Measurements from ENCODE around the gene ASCL2. TPM values are rescaled to one million over a fixed set of nuclear protein-coding genes. Genes with fewer than 3 reads are reported as not detected.

Gene ASCL2
- total and polyA plus RNA-seq, 2 donors (not counting 3 experiments of a cell fraction or from before 2014, with no cell fraction given) = not detected

GRCh38 chr11:2318123-2318522, 47.7 kb upstream of the ASCL2 start:
- CTCF ChIA-PET = no interaction called here
- H3K4me2 ChIP-seq (ENCODE audit: insufficient read depth, low read length) = no peak overlapping the region
- POLR2A ChIA-PET = no interaction called here
- H3K9me3 ChIP-seq (replicated peaks; ENCODE audit: control insufficient read depth, insufficient read depth, low read length) = no peaks in the 10 kb centered on the region
- no peak for FAIRE-seq
- no peaks in the 10 kb centered on the region for H3K79me2 ChIP-seq (ENCODE audit: control insufficient read depth, insufficient read depth, low read length)
- no peaks in the 10 kb centered on the region for H3K27me3 ChIP-seq (ENCODE audit: control insufficient read depth in 2 of 2, insufficient read depth in 2 of 2, low read length in 2 of 2)
- intact Hi-C loops (cut with micrococcal nuclease) = no loop called here
- dilution Hi-C loops (cut with MboI; ENCODE audit: extremely low pct_ligation_motif_present, low sequenced_read_pairs) = no loop called here
- no peak for DNase-seq (ENCODE audit: low read depth, low spot score)
- H3K4me3 ChIP-seq (replicated peaks in 1 of 3; ENCODE audit: insufficient read depth in 1 of 3, low read depth in 1 of 3, low read length in 3 of 3) = no peak overlapping the region
- no peak for TF ChIP-seq MYC (IDR thresholded peaks at IDR 0.05; ENCODE audit: low read depth, low read length)
- no peak for TF ChIP-seq EZH2 (IDR thresholded peaks at IDR 0.05; ENCODE audit: borderline replicate concordance, low read depth, low read length, severe bottlenecking)
- no peak for TF ChIP-seq POLR2A (IDR thresholded peaks at IDR 0.05; ENCODE audit: low read depth, low read length)
- TF ChIP-seq JUN (IDR thresholded peaks at IDR 0.05; ENCODE audit: borderline replicate concordance, insufficient read depth, insufficient read length, low read depth) = no peak
- TF ChIP-seq GATA2 (IDR thresholded peaks at IDR 0.05; ENCODE audit: insufficient read depth, insufficient read length, low read depth, low read length) = no peak
- no peak for TF ChIP-seq FOS (IDR thresholded peaks at IDR 0.05; ENCODE audit: borderline replicate concordance, insufficient read depth, low read length)
- TF ChIP-seq POLR2AphosphoS5 (IDR thresholded peaks at IDR 0.05; ENCODE audit: insufficient read depth, low read depth, low read length) = no peak
- TF ChIP-seq MAX (IDR thresholded peaks at IDR 0.05; ENCODE audit: insufficient read depth, insufficient read length) = no peak
- no peak for TF ChIP-seq CTCF (IDR thresholded peaks at IDR 0.05; ENCODE audit: extremely low read depth in 1 of 2, insufficient read depth in 1 of 2, low read depth in 1 of 2, low read length in 2 of 2)
- H2AFZ ChIP-seq (ENCODE audit: low read depth, low read length) = no peak overlapping the region
- H4K20me1 ChIP-seq (replicated peaks; ENCODE audit: control insufficient read depth, extremely low read depth, insufficient read depth, low read length) = no peaks in the 10 kb centered on the region
- H3K9me1 ChIP-seq (replicated peaks; ENCODE audit: control insufficient read depth, extremely low read depth, insufficient read depth, low read length) = no peaks in the 10 kb centered on the region
- no TSS peak for BruUV-seq (replicated peaks)
- no peaks in the 10 kb centered on the region for H3K4me1 ChIP-seq (ENCODE audit: control insufficient read depth, extremely low read depth, insufficient read depth, low read length)
- no peak overlapping the region for H3K9ac ChIP-seq (replicated peaks; ENCODE audit: extremely low read depth, insufficient read depth, low read length)
- H3K27ac ChIP-seq (ENCODE audit: insufficient read depth, low read depth, low read length) = no peak overlapping the region
- H3K36me3 ChIP-seq (ENCODE audit: control insufficient read depth in 2 of 2, extremely low read depth in 1 of 2, insufficient read depth in 2 of 2, low read length in 2 of 2) = no peaks in the 10 kb centered on the region

Measured in endothelial cell of umbilical vein (primary cell).